Measurements from ENCODE around the gene GPX2. TPM values are rescaled to one million over a fixed set of nuclear protein-coding genes. Genes with fewer than 3 reads are reported as not detected.

GPX2 gene
- total and polyA plus RNA-seq, 2 of the 4 experiments (the other 2 are of a cell fraction), result not detected

- H3K4me3 ChIP-seq (ENCODE audit: insufficient read depth, low read depth, low read length), result peak within 1 kb of the TSS; percentile 74
- DNase-seq, result peak; percentile 96
- peaks cover 17 to 37% of the 10 kb centered on the region in 2 experiments for H3K79me1 ChIP-seq (ENCODE audit: low read depth in 1 of 2, low read length in 2 of 2)
- CTCF ChIA-PET, result no interaction called here
- intact Hi-C loops (cut with micrococcal nuclease), result loop anchor here (5.0 kb wide), 1 partner anchor 68 kb away; no protein-coding TSS in a partner anchor
- in situ Hi-C loops (cut with MboI; ENCODE audit: low sequenced_read_pairs), result loop anchor here (25.0 kb wide), 1 partner anchor 377 kb away; the partner anchor contains the start of genes HSPA2 and PPP1R36
- ATAC-seq (ENCODE audit: low read depth), result peak; percentile 97
- peak within 1 kb of the TSS; percentile 96 for H2AK9ac ChIP-seq (replicated peaks; ENCODE audit: low read depth, low read length, poor library complexity)
- H3K56ac ChIP-seq (ENCODE audit: extremely low read depth, insufficient read depth, low read length), result peak within 1 kb of the TSS; percentile 91
- H3K23ac ChIP-seq (ENCODE audit: low read depth, low read length), result peak within 1 kb of the TSS; percentile 85
- H3K36me3 ChIP-seq (ENCODE audit: control insufficient read depth, insufficient read depth, low read length), result no peaks in the 10 kb centered on the region
- peak within 1 kb of the TSS; percentile 38; the same call in 1 of the 2 replicates for H2BK120ac ChIP-seq (ENCODE audit: low read depth, low read length)
- peak within 1 kb of the TSS; percentile 38; the same call in 1 of the 3 replicates for H2BK15ac ChIP-seq (ENCODE audit: low read depth, low read length)
- peak within 1 kb of the TSS; percentile 94 for H3K4me2 ChIP-seq (ENCODE audit: low read depth, low read length)
- 1% methylated on average over 16 of the region's 49 CpGs; no CpG with 5 or more reads in 1 of the 2 experiments for WGBS, 2 experiments (ENCODE audit: extremely low coverage in 2 of 2, insufficient read length in 1 of 2)
- BruUV-seq (replicated peaks), result no TSS peak
- H4K20me1 ChIP-seq (ENCODE audit: insufficient read depth, low read length), result peaks cover 13% of the 10 kb centered on the region
- no peaks in the 10 kb centered on the region for H3K9me3 ChIP-seq (ENCODE audit: control insufficient read depth, insufficient read depth, low read length)
- dilution Hi-C loops (cut with HindIII; ENCODE audit: low sequenced_read_pairs, unreplicated experiment), result no loop called here
- peak within 1 kb of the TSS; percentile 51 for H4K5ac ChIP-seq (ENCODE audit: low read depth, low read length)
- peak within 1 kb of the TSS; percentile 75 for H3K27ac ChIP-seq (ENCODE audit: insufficient read depth, low read length)
- peak within 1 kb of the TSS; percentile 70 for H3K4ac ChIP-seq (ENCODE audit: low read depth, low read length)
- peak within 1 kb of the TSS; percentile 90 for H3K14ac ChIP-seq (replicated peaks; ENCODE audit: low read depth, low read length)
- H3K18ac ChIP-seq (ENCODE audit: low read depth, low read length), result peak within 1 kb of the TSS; percentile 44
- H3K4me1 ChIP-seq (ENCODE audit: control insufficient read depth, insufficient read depth, low read length), result peaks cover 5% of the 10 kb centered on the region
- peak within 1 kb of the TSS; percentile 94 for H2AFZ ChIP-seq (replicated peaks; ENCODE audit: low read length, poor library complexity)
- H3K27me3 ChIP-seq (ENCODE audit: control insufficient read depth, insufficient read depth, low read length), result no peaks in the 10 kb centered on the region; the same call in 1 of the 2 replicates
- TF ChIP-seq POLR2A (IDR thresholded peaks at IDR 0.05; ENCODE audit: low read depth, low read length) (peak; percentile 96), CEBPB (IDR thresholded peaks at IDR 0.05; ENCODE audit: low read depth, low read length) (0 out of 2 replicates have a peak, but pooled peaks have one; percentile 11), MAZ (IDR thresholded peaks at IDR 0.05; ENCODE audit: borderline replicate concordance, low read depth, low read length) (no peak; the same call in 1 of the 2 replicates), SMC3 (IDR thresholded peaks at IDR 0.05; ENCODE audit: low read depth, low read length) (no peak), USF2 (IDR thresholded peaks at IDR 0.05; ENCODE audit: low read depth, low read length) (0 out of 2 replicates have a peak, but pooled peaks have one; percentile 2), MXI1 (IDR thresholded peaks at IDR 0.05; ENCODE audit: borderline replicate concordance, low read depth, low read length) (peak; percentile 72)
- H3K9me1 ChIP-seq (ENCODE audit: insufficient read depth, low read length), result peaks cover 8% of the 10 kb centered on the region
- peak within 1 kb of the TSS; percentile 67 for H2AK5ac ChIP-seq (ENCODE audit: low read depth, low read length)
- H2BK20ac ChIP-seq (ENCODE audit: low read depth, low read length), result no peak within 1 kb of the TSS
- peak within 1 kb of the TSS; percentile 56 for H4K91ac ChIP-seq (ENCODE audit: insufficient read depth, low read depth, low read length)
- H2BK5ac ChIP-seq (ENCODE audit: low read depth, low read length, poor library complexity, severe bottlenecking), result peak within 1 kb of the TSS; percentile 83
- POLR2A ChIA-PET (ENCODE audit: unreplicated experiment), result interaction anchor here (0.6 to 0.7 kb wide), 2 partner anchors 143 to 373 kb away, joined by 3 to 7 read pairs; no protein-coding TSS in a partner anchor
- H3K9ac ChIP-seq (ENCODE audit: low read depth, low read length), result peak within 1 kb of the TSS; percentile 77
- H4K8ac ChIP-seq (ENCODE audit: low read depth in 2 of 2, low read length in 2 of 2), result peak within 1 kb of the TSS; percentile 68 to 87
Observed at GRCh38 chr14:64914237-64915028, 28.1 kb downstream of the GPX2 start, which contains the start of gene CHURC1. Gene CHURC1 (plus strand): TSS chr14:64914455. CDS start chr14:64914496, 41 bp downstream.
